ENCODE data around the gene SELENOO.

The SELENOO gene

DNA sequence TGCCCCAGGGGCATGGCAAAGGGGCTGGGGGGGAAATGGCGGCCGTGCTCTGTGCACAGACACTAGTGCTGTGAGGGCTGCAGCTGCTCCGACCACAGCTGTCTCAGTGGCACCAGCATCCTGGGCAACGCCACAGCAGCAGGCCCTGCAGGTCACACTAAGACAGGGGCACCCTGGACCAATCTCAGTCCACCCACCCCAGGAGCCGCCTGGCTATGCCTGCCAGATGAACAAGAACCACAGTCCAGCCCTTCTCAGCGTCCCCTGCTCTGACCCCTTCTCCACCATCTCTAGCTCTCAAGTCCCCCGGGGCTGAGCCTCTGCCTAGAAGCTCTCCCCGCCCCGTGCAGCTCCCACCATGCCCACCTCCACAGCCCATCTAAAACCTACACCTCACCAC lies 27.6 kb downstream of the SELENOO start:
- Histone ChIP-seq H3K4me3 (ENCODE audit: low read depth, low read length) (no peak overlapping the region), H3K27me3 (no peaks in the 10 kb centered on the region), H3K4me1 (no peaks in the 10 kb centered on the region), H3K36me3 (peaks cover 29% of the 10 kb centered on the region), H3K9me3 (no peaks in the 10 kb centered on the region)
- DNase-seq, result no peak
- TF ChIP-seq, protein P1, sequence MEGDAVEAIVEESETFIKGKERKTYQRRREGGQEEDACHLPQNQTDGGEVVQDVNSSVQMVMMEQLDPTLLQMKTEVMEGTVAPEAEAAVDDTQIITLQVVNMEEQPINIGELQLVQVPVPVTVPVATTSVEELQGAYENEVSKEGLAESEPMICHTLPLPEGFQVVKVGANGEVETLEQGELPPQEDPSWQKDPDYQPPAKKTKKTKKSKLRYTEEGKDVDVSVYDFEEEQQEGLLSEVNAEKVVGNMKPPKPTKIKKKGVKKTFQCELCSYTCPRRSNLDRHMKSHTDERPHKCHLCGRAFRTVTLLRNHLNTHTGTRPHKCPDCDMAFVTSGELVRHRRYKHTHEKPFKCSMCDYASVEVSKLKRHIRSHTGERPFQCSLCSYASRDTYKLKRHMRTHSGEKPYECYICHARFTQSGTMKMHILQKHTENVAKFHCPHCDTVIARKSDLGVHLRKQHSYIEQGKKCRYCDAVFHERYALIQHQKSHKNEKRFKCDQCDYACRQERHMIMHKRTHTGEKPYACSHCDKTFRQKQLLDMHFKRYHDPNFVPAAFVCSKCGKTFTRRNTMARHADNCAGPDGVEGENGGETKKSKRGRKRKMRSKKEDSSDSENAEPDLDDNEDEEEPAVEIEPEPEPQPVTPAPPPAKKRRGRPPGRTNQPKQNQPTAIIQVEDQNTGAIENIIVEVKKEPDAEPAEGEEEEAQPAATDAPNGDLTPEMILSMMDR (IDR thresholded peaks at IDR 0.05; ENCODE audit: low read depth, low read length), result no peak

DNA sequence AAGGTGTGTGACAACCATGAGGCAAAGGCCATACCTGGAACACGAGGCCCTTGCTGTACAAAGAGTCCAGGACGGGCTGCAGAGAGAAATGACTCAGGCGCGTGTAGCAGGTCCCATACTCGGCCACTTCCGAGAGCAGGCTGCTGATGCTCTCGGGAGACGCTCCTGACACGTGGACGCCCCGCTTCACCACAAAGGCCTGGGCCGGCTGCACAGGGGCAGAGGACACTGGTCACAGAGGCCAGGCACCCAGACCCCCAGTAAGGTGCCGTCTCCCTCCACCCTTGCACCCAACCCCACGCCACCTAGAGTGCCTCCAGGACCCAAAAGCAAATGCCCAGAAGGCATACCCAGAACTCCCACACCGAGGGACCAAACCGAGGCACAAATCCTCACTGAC lies 28.6 kb downstream of the SELENOO start:
- TF ChIP-seq, protein P1 (IDR thresholded peaks at IDR 0.05; ENCODE audit: low read depth, low read length), result no peak
- Histone ChIP-seq H3K9me3 (no peaks in the 10 kb centered on the region), H3K27me3 (no peaks in the 10 kb centered on the region), H3K4me3 (ENCODE audit: low read depth, low read length) (no peak overlapping the region), H3K4me1 (no peaks in the 10 kb centered on the region), H3K36me3 (peaks cover 27% of the 10 kb centered on the region)
- DNase-seq, result no peak

GRCh38 chr22:50232481-50233151 lies 31.8 kb downstream of the SELENOO start:
- no peaks in the 10 kb centered on the region for H3K27me3 ChIP-seq
- no peak overlapping the region for H3K4me3 ChIP-seq (ENCODE audit: low read depth, low read length)
- no peaks in the 10 kb centered on the region for H3K4me1 ChIP-seq
- DNase-seq, result no peak
- peaks cover 20% of the 10 kb centered on the region for H3K36me3 ChIP-seq
- TF ChIP-seq, protein P1 (IDR thresholded peaks at IDR 0.05; ENCODE audit: low read depth, low read length), result no peak
- H3K9me3 ChIP-seq, result no peaks in the 10 kb centered on the region; the same call in 1 of the 2 replicates

DNA sequence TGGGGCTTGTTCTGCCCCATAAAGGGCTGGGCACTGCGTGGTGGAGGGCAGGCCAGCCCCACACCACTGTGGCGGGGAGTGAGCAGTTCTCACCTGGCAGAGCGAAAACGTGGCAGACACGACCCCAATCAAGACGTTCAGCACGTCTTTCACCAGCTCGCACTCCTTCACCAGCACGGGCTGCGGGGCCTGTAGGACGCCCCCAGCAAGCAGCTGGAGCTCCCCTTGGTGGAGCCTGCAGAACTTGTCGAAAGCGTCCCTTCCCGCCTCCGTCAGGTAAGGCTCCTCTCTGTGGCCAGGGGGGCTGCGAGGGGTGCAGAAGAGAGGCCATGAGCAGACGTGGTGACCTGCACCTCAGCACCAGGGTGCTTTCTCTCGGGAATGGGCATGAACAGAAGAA lies 32.4 kb downstream of the SELENOO start:
- no peak for DNase-seq
- no peak overlapping the region for H3K4me3 ChIP-seq (ENCODE audit: low read depth, low read length)
- no peaks in the 10 kb centered on the region for H3K4me1 ChIP-seq
- no peaks in the 10 kb centered on the region; the same call in 1 of the 2 replicates for H3K9me3 ChIP-seq
- H3K36me3 ChIP-seq, result peaks cover 19% of the 10 kb centered on the region
- no peaks in the 10 kb centered on the region for H3K27me3 ChIP-seq
- TF ChIP-seq, protein P1 (IDR thresholded peaks at IDR 0.05; ENCODE audit: low read depth, low read length), result no peak

GRCh38 chr22:50236731-50237409 lies 36.1 kb downstream of the SELENOO start:
- H3K9me3 ChIP-seq, result no peaks in the 10 kb centered on the region; the same call in 1 of the 2 replicates
- no peak overlapping the region for H3K4me3 ChIP-seq (ENCODE audit: low read depth, low read length)

More at GRCh38 chr22:50236731-50237409, 36.1 kb downstream of the SELENOO start:
- Histone ChIP-seq H3K36me3 (peaks cover 18% of the 10 kb centered on the region), H3K27me3 (no peaks in the 10 kb centered on the region), H3K4me1 (no peaks in the 10 kb centered on the region)
- peak; percentile 31 for DNase-seq
- TF ChIP-seq, protein P1 (IDR thresholded peaks at IDR 0.05; ENCODE audit: low read depth, low read length), result peak; percentile 64

Data from BE2C (cell line).